IMR-90 (cell line): ENCODE results near the gene HMX1. TPM values are rescaled to one million over a fixed set of nuclear protein-coding genes. Genes with fewer than 3 reads are reported as not detected.
A peak's percentile ranks its signal among the peaks of the same experiment; 100 is the strongest.

Source experiments
- ATAC-seq: fragments of 200-7000 bp; cut with Tn5 transposase; 2 replicates; pipeline ENCODE4 v1.9.1; 2020; ENCODE audit warnings: low read depth, mild to moderate bottlenecking, moderate library complexity
- Bru-seq: library from RNA; stranded (reverse); fragments of 400-500 nt; gene quantifications from one replicate; lab custom pipeline; 2021; lab: Mats Ljungman, UMichigan
- BruChase-seq, 2 experiments: library from RNA; stranded (reverse); fragments of 400-500 nt; gene quantifications; one replicate each; lab custom pipeline; 2021; lab: Mats Ljungman, UMichigan
- BruUV-seq: library from RNA; stranded (reverse); fragments of 400-500 nt; replicated peaks from 2 replicates; lab custom pipeline; 2021; lab: Mats Ljungman, UMichigan
- CTCF ChIA-PET: fragments of 300-600 bp; formaldehyde crosslinking; extraction: SDS; loops from one replicate; lab custom pipeline; 2021; ENCODE audit warnings: antibody characterized with exemption; lab: Yijun Ruan, JAX
- POLR2A ChIA-PET: fragments of 300-600 bp; sonication (Branson Sonifier 250); formaldehyde crosslinking; loops from one replicate; lab custom pipeline; 2022; ENCODE audit warnings: antibody characterized with exemption; ENCODE audit not compliant: unreplicated experiment; lab: Charles Lee
- DNase-seq: peaks from one replicate; pipeline ENCODE4 v3.0.0; 2013
- H2AFZ ChIP-seq: replicated peaks from 2 replicates; pipeline ENCODE3; 2013; ENCODE audit warnings: low read length, mild to moderate bottlenecking; ENCODE audit not compliant: poor library complexity
- H2AK5ac ChIP-seq: 2 replicates; pipeline ENCODE4 v1.6.1; 2013; ENCODE audit warnings: low read depth, low read length, inconsistent platforms
- H2AK9ac ChIP-seq: replicated peaks from 2 replicates; pipeline ENCODE3; 2013; ENCODE audit warnings: mild to moderate bottlenecking, low read depth, low read length, moderate library complexity; ENCODE audit not compliant: poor library complexity
- H2BK120ac ChIP-seq: 2 replicates; pipeline ENCODE4 v1.6.1; 2013; ENCODE audit warnings: low read depth, low read length, inconsistent platforms
- H2BK15ac ChIP-seq: 3 replicates; pipeline ENCODE4 v1.6.1; 2013; ENCODE audit warnings: low read depth, low read length, inconsistent platforms
- H2BK20ac ChIP-seq: 2 replicates; pipeline ENCODE4 v1.6.1; 2013; ENCODE audit warnings: low read depth, mild to moderate bottlenecking, inconsistent platforms, low read length, moderate library complexity
- H2BK5ac ChIP-seq: 2 replicates; pipeline ENCODE4 v1.6.1; 2013; ENCODE audit warnings: mild to moderate bottlenecking, low read depth, low read length, inconsistent platforms; ENCODE audit not compliant: poor library complexity, severe bottlenecking
- H3K14ac ChIP-seq: replicated peaks from 2 replicates; pipeline ENCODE4 v1.6.1; 2013; ENCODE audit warnings: low read depth, low read length, inconsistent platforms
- H3K18ac ChIP-seq: 2 replicates; pipeline ENCODE4 v1.6.1; 2013; ENCODE audit warnings: low read depth, low read length, control low read depth
- H3K23ac ChIP-seq: 2 replicates; pipeline ENCODE4 v1.6.1; 2013; ENCODE audit warnings: low read depth, low read length, inconsistent platforms
- H3K27ac ChIP-seq: 2 replicates; pipeline ENCODE4 v1.5.1; 2013; ENCODE audit warnings: mild to moderate bottlenecking, control low read depth, low read length; ENCODE audit not compliant: insufficient read depth
- H3K27me3 ChIP-seq: 2 replicates; pipeline ENCODE4 v1.6.1; 2013; ENCODE audit warnings: low read length; ENCODE audit not compliant: control insufficient read depth, insufficient read depth
- H3K36me3 ChIP-seq: 2 replicates; pipeline ENCODE4 v1.6.1; 2013; ENCODE audit warnings: low read length, mixed read lengths; ENCODE audit not compliant: control insufficient read depth, insufficient read depth
- H3K4ac ChIP-seq: 2 replicates; pipeline ENCODE4 v1.6.1; 2013; ENCODE audit warnings: low read depth, low read length, inconsistent platforms
- H3K4me1 ChIP-seq: 2 replicates; pipeline ENCODE4 v1.6.1; 2013; ENCODE audit warnings: low read length, mixed read lengths; ENCODE audit not compliant: control insufficient read depth, insufficient read depth
- H3K4me2 ChIP-seq: 2 replicates; pipeline ENCODE4 v1.6.1; 2013; ENCODE audit warnings: low read depth, mild to moderate bottlenecking, control low read depth, low read length, moderate library complexity
- H3K4me3 ChIP-seq: 2 replicates; pipeline ENCODE4 v1.5.1; 2013; ENCODE audit warnings: low read depth, mild to moderate bottlenecking, control low read depth, low read length, moderate library complexity; ENCODE audit not compliant: insufficient read depth
- H3K56ac ChIP-seq: 2 replicates; pipeline ENCODE4 v1.6.1; 2013; ENCODE audit warnings: low read length, inconsistent platforms; ENCODE audit not compliant: insufficient read depth; ENCODE audit errors: extremely low read depth
- H3K79me1 ChIP-seq, 2 experiments: 2 replicates each; pipeline ENCODE4 v1.6.1; 2013; ENCODE audit warnings: low read length in 2 of 2, inconsistent platforms in 1 of 2, low read depth in 1 of 2
- H3K9ac ChIP-seq: 2 replicates; pipeline ENCODE4 v1.6.1; 2013; ENCODE audit warnings: low read depth, low read length, control low read depth
- H3K9me1 ChIP-seq: 2 replicates; pipeline ENCODE4 v1.6.1; 2013; ENCODE audit warnings: low read length, inconsistent platforms; ENCODE audit not compliant: insufficient read depth
- H3K9me3 ChIP-seq: 2 replicates; pipeline ENCODE4 v1.6.1; 2013; ENCODE audit warnings: low read length; ENCODE audit not compliant: control insufficient read depth, insufficient read depth
- H4K20me1 ChIP-seq: 2 replicates; pipeline ENCODE4 v1.6.1; 2013; ENCODE audit warnings: low read length, inconsistent platforms; ENCODE audit not compliant: insufficient read depth
- H4K5ac ChIP-seq: 2 replicates; pipeline ENCODE4 v1.6.1; 2013; ENCODE audit warnings: mild to moderate bottlenecking, low read depth, low read length, control low read depth
- H4K8ac ChIP-seq, 2 experiments: 2 replicates each; pipeline ENCODE4 v1.6.1; 2013; ENCODE audit warnings: low read depth in 2 of 2, low read length in 2 of 2, control low read depth in 1 of 2, inconsistent platforms in 1 of 2
- H4K91ac ChIP-seq: 2 replicates; pipeline ENCODE4 v1.6.1; 2013; ENCODE audit warnings: low read depth, low read length, inconsistent platforms; ENCODE audit not compliant: insufficient read depth
- CEBPB ChIP-seq: IDR thresholded peaks from 2 replicates; pipeline ENCODE4 v1.6.1; 2012; ENCODE audit warnings: low read depth, low read length, improper control_type of control experiment
- MAFK ChIP-seq: IDR thresholded peaks from 2 replicates; pipeline ENCODE4 v1.6.1; 2012; ENCODE audit warnings: low read depth, low read length, improper control_type of control experiment
- MAZ ChIP-seq: IDR thresholded peaks from 2 replicates; pipeline ENCODE4 v1.6.1; 2012; ENCODE audit warnings: low read depth, mild to moderate bottlenecking, low read length, improper control_type of control experiment, moderate library complexity, borderline replicate concordance
- POLR2A ChIP-seq: IDR thresholded peaks from 2 replicates; pipeline ENCODE4 v1.6.1; 2012; ENCODE audit warnings: mild to moderate bottlenecking, low read depth, low read length
- RAD21 ChIP-seq: IDR thresholded peaks from 2 replicates; pipeline ENCODE4 v1.6.1; 2012; ENCODE audit warnings: low read length, improper control_type of control experiment
- RCOR1 ChIP-seq: IDR thresholded peaks from 2 replicates; pipeline ENCODE4 v1.6.1; 2012; ENCODE audit warnings: mild to moderate bottlenecking, low read length, improper control_type of control experiment; ENCODE audit not compliant: insufficient replicate concordance
- USF2 ChIP-seq: fragments of 150-350 bp; IDR thresholded peaks from 2 replicates; pipeline ENCODE4 v1.6.1; 2017; ENCODE audit warnings: mild to moderate bottlenecking, antibody characterized with exemption, low read length, low read depth
- WGBS, 2 experiments: methylation state at CpG; one replicate each; pipeline versions ENCODE4 v1.1.5 to v1.1.7; 2013; ENCODE audit warnings: missing lambda C conversion rate in 2 of 2; ENCODE audit not compliant: insufficient read length in 1 of 2; ENCODE audit errors: extremely low coverage in 2 of 2; 5-methylcytosine and 5-hydroxymethylcytosine counted together
- dilution Hi-C: fragments of 300-500 bp; cut with HindIII; formaldehyde crosslinking; loops from one replicate; pipeline ENCODE4 v1.14.3; 2018; ENCODE audit warnings: low sequenced_read_pairs; ENCODE audit not compliant: unreplicated experiment
- in situ Hi-C: fragments of 300-500 bp; cut with MboI; formaldehyde crosslinking; loops from 3 replicates; pipeline ENCODE4 v1.14.3; 2019; ENCODE audit warnings: low sequenced_read_pairs, inconsistent platforms, mixed read lengths
- intact Hi-C: fragments of 100-400 bp; cut with micrococcal nuclease; formaldehyde crosslinking; loops from 2 replicates; pipeline ENCODE4 v1.10.0; 2022
- long read RNA-seq: library from polyadenylated mRNA; unstranded; transcript quantifications from one replicate; pipeline ENCODE4 v2.0.0, GENCODE V29; 2021; ENCODE audit not compliant: unreplicated experiment
- polyA plus RNA-seq, 3 experiments: library from polyadenylated mRNA; depleted of rRNA; stranded (reverse); fragments of >200 nt; gene quantifications; 2 replicates each; pipeline ENCODE4 v1.2.3, GENCODE V29; 2012; ENCODE audit warnings: low replicate concordance in 1 of 3
- total RNA-seq: library from RNA; depleted of rRNA; stranded (reverse); fragments of >200 nt; gene quantifications from 2 replicates; pipeline ENCODE4 v1.2.3, GENCODE V29; 2012; rRNA removed
- TF ChIP-seq, protein P1 (sequence below): conservative IDR thresholded peaks from 2 replicates; pipeline ENCODE4 v1.5.1; 2012; ENCODE audit warnings: mild to moderate bottlenecking, low read depth, low read length, improper control_type of control experiment

HMX1 gene
- total RNA-seq (not detected in 2 replicates), polyA plus RNA-seq (2012; rRNA removed) (not detected in 2 replicates), Bru-seq, nascent RNA (not detected), BruChase-seq, experiment 1, labeled RNA remaining after a 6-hour chase (not detected), BruChase-seq, experiment 2, labeled RNA remaining after a 2-hour chase (not detected)
- polyA plus RNA-seq (2012; cell fraction: cytosol; rRNA removed): not detected in 2 replicates
- not detected in 2 replicates for polyA plus RNA-seq (2012; cell fraction: nucleus; rRNA removed; ENCODE audit: low replicate concordance)
- long read RNA-seq: 0 reads

- H3K4me1 ChIP-seq: no peaks in the 10 kb centered on the region
- H3K23ac ChIP-seq: no peak within 1 kb of the TSS
- ATAC-seq (peak; percentile 31), DNase-seq (no peak)
- H4K91ac ChIP-seq: no peak within 1 kb of the TSS
- H2BK5ac ChIP-seq: no peak within 1 kb of the TSS
- H3K4me3 ChIP-seq: no peak within 1 kb of the TSS
- intact Hi-C loops: no loop called here
- no peak within 1 kb of the TSS for H3K9ac ChIP-seq
- no TSS peak for BruUV-seq
- TF ChIP-seq, protein P1, sequence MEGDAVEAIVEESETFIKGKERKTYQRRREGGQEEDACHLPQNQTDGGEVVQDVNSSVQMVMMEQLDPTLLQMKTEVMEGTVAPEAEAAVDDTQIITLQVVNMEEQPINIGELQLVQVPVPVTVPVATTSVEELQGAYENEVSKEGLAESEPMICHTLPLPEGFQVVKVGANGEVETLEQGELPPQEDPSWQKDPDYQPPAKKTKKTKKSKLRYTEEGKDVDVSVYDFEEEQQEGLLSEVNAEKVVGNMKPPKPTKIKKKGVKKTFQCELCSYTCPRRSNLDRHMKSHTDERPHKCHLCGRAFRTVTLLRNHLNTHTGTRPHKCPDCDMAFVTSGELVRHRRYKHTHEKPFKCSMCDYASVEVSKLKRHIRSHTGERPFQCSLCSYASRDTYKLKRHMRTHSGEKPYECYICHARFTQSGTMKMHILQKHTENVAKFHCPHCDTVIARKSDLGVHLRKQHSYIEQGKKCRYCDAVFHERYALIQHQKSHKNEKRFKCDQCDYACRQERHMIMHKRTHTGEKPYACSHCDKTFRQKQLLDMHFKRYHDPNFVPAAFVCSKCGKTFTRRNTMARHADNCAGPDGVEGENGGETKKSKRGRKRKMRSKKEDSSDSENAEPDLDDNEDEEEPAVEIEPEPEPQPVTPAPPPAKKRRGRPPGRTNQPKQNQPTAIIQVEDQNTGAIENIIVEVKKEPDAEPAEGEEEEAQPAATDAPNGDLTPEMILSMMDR: no peak
- no peak for TF ChIP-seq RCOR1
- TF ChIP-seq USF2: no peak
- no peak for TF ChIP-seq CEBPB
- no peak for TF ChIP-seq MAZ
- TF ChIP-seq MAFK: no peak
- no peak for TF ChIP-seq POLR2A
- TF ChIP-seq RAD21: no peak
- no peak within 1 kb of the TSS for H3K4me2 ChIP-seq
- no peak within 1 kb of the TSS for H2AK9ac ChIP-seq
- POLR2A ChIA-PET: no interaction called here
- no peak within 1 kb of the TSS for H2BK120ac ChIP-seq
- WGBS, 2 experiments: 2% methylated on average over 12 of the region's 134 CpGs; no CpG with 5 or more reads in 1 of the 2 experiments
- H2BK15ac ChIP-seq: no peak within 1 kb of the TSS
- no peak within 1 kb of the TSS for H3K18ac ChIP-seq
- no peak within 1 kb of the TSS for H3K27ac ChIP-seq
- no peak within 1 kb of the TSS for H2BK20ac ChIP-seq
- no peaks in the 10 kb centered on the region for H3K36me3 ChIP-seq
- no peak within 1 kb of the TSS for H3K56ac ChIP-seq
- H3K9me3 ChIP-seq: no peaks in the 10 kb centered on the region
- H4K20me1 ChIP-seq: no peaks in the 10 kb centered on the region
- dilution Hi-C loops: no loop called here
- H4K5ac ChIP-seq: no peak within 1 kb of the TSS
- no peaks in the 10 kb centered on the region for H3K9me1 ChIP-seq
- CTCF ChIA-PET: no interaction called here
- no peak within 1 kb of the TSS for H3K14ac ChIP-seq
- H3K79me1 ChIP-seq: no peaks in the 10 kb centered on the region
- H2AFZ ChIP-seq: no peak within 1 kb of the TSS
- no peak within 1 kb of the TSS for H3K4ac ChIP-seq
- H4K8ac ChIP-seq: no peak within 1 kb of the TSS
- in situ Hi-C loops: no loop called here
- H2AK5ac ChIP-seq: no peak within 1 kb of the TSS
- H3K27me3 ChIP-seq: peaks cover 87% of the 10 kb centered on the region
Measured at GRCh38 chr4:8871417-8872401, at the start of gene HMX1. TSS of gene HMX1 (minus strand) at chr4:8871839. CDS start at chr4:8871614, 225 bp downstream.
